ENCODE measurements around the gene CD36.

CD36 gene

DNA sequence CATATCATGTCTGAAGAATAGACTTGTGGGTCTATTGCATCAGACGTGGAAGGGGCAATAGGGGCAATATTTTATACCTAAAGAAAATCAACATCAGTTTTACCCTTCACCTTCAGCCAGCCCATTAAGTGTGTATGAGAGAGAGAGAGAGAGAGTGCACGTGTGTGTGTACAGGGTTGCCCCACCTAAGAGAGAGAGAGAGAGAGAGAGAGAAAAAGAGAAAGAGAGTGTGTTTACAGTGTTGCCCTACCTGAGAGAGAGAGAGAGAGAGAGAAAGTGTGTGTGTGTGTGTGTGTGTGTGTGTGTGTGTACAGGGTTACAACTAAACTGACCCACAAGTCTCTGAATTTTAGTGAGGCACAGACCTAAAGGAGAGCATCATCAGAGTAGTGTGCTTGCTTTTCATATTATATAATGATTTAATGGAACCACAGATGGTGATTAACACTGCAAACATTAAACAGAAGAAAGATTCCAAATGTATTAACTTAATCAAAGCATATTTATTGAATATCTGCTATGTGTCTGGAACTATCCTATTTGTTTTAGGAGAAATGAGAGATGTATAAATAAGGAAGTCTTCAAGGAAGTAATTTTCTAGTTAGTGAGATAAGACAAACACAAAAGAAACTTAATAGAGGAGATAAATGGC lies 66.8 kb downstream of the CD36 start:
- no peak for DNase-seq (ENCODE audit: low spot score)

DNA sequence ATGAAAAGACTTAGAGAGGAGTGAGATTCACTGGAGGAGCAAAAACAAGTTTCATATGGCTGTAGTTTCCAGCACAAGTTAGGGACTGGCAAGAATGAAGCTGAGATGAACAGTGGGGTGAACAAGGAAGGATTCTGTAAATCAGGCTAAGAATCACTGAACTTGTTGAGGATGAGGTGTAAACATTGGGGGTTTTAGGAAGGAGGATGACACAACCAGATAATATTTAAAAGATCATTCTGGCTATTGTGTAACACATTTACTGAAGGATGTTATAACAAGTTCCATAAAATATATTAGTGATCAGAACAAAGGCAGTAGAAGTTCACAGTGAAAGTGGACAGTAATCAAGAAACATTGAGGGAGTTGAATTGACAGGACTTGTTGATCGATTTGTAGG lies 68.9 kb downstream of the CD36 start:
- DNase-seq (ENCODE audit: low spot score), result no peak

DNA sequence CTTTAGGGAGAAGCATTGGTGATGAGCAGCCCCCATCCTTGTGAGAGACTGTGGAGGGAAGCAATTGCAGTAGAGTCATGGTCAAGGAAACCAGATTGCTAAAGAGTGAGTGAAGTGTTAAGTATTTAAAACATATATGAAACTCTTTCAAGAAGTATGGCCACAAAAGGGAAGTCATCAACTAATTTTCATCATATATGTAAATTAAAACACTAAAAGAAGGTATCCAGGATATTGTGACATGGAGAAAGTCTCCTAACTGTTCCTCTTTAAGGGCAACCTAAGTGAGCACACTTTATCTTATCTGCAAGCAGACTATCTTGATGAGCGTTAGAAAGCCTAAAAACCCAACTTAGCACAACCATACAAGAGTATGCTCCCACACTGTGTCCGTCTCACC lies 69.7 kb downstream of the CD36 start:
- no peak for DNase-seq (ENCODE audit: low spot score)

DNA sequence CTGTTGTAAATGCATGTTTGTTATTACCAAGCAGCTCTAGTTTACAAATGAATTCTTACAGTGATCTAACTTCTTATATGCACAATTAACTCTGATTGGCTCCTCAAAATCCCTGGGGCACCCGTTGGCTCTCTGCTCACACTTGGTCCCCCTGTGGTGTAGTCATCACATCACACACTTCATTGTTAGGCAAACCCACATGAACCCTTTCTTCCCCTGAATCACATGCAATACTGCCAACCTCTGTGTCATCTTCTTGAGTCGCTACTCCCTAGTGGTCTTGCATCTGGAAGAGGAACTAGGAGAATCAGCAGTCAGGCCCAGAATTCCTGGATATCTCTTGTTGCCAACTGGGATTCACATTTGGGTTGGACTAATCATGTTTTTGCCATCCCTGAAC lies 73.1 kb downstream of the CD36 start:
- no peak for DNase-seq (ENCODE audit: low spot score)

DNA sequence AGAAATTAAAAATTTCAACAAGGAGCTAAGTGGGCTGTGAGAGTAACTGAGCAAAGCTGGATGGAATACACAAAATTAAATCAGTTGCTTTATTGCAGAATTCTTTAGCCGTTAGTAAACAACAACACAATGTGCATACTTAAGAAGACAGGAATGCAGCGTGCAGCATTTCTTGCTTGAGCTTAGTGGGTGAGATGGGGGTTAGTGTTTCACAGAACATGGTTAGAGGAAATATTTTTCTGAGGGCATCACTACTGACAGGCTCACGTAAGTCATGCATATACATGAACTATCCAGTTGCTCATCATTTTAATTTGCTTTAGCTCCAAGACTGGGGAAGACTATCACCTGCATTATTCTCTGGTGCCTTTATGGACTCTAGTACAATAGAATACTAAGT lies 80.8 kb downstream of the CD36 start:
- no peak for DNase-seq (ENCODE audit: low spot score)

DNA sequence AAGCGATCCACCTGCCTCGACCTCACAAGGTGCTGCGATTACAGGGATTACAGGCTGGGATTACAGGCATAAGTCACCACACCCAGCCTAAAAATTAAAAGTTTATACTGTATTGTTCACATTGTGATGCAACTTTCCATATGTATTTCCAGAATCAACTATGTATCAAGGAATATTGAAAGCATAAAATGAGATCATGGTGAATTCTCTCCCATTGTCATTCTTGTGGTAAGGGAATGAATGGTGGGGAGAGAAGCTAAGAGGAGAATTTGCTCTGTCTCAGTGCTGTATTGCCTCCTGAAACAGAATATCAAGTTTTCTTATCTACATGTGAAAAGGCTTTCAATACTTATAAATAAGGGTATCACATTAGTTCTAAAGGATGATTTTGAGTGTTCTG lies 81.7 kb downstream of the CD36 start:
- no peak for DNase-seq (ENCODE audit: low spot score)

DNA sequence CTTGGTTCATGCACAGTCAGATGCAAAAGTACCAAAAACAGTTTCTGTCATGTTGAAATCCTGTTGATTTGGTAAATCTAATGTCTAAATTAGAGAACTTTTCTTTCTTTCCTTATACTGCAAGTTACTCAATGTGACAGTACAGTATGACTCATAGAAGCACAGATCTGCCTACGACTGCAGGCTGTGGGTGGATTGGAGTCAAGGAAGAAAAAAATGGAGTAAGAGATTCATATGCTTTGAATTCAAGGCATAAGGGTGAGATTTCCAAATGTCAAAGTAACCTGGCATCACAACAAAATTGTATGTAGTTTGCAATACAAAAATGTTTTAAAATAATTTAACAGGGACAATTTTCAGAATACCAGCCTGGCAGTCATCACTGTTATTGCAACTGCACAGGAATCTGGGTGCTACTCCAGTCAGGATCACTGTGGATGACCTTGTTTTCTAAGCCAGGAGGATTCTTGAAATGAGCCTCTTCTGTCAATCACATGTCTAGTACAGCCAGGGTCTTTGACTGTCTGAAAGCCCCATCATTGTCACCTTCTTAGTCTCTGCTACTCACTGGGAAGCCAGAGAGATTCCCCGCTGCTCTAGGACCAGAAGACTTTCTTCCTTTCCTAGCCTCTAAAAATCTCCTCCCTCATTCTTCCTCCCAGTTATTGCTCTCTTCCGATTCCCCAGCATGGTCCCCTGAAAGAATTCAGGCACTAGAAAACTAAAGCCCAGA lies 83.6 kb downstream of the CD36 start:
- peak; percentile 54 for DNase-seq (ENCODE audit: low spot score)

DNA sequence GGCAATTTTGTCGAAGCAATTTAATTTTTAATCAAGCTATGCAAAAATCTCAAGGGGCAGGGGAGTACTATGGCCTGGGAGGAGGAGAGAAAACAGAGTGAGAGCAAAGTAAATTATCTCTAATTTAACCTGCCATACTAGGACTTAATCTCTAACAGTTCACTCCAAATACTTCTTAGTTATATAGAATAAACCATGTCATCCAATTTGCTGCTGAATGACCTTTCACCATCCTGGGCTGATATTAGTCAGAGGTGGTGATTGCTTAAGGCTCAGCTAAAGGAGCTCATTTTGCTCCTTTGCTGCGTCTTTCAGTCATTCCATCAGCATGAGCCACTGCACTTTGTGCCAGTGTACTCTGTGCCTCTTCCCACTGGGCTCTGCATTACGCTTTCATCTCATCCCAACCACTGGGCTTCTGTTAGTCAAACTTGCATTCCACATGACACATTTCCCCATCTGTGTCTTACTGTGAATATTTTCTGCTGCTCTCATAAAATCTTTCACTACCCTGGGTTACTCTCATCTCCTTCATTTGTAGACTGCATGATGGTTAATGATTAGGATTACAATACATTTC lies 84.3 kb downstream of the CD36 start:
- DNase-seq (ENCODE audit: low spot score), result peak; percentile 70

DNA sequence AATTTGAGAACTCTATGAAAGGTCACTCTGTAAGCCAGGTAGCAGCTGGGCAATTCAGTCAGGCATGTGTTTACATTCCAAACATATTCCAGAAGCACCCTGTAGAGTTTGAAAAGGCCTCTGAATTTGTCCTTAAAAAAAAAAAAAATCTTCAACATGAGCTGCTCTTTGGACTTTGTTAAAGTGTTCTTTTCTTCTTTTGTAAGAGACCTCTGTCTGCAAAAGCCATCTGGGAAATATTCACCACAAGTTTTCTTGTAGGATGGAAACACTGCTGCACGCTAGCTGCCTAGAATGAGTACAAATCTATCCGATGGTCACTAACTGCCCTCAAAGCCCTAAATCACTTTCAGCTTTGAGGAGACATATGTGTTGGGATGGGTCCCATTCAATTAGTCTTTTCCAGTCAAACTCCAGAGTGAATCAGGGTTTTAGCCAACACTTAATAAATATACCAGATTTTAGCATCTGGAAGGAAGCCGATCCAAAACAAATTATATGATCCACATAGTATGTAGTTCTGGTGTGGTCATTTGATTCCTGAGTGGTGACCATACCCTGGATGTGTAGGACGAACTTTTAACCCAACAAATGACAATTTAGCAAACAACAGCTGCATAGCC lies 85.9 kb downstream of the CD36 start:
- DNase-seq (ENCODE audit: low spot score), result no peak

DNA sequence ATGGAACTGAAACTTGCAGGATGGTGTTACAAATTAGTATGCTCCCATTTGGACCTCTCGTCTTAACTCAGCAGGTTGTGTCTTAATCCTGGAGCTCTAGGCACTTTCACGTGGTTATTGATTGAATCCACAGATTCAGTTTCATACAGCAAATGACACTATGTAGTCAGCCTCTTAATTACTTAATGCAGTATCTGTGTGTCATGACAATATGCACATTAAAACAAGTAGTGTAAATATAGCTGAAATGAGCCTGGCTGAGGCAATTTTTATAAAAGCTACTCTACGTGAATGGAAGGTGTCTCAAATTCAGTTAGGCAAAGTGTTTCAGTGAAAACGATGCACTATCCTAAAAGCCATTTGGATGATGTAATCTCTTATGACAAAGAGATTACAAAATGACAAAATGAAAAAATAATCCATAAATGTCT lies 86.8 kb downstream of the CD36 start:
- DNase-seq (ENCODE audit: low spot score), result no peak

Measured in hepatic stellate cell (primary cell).